Measurements from ENCODE around the gene SYNDIG1.

The SYNDIG1 gene

DNA sequence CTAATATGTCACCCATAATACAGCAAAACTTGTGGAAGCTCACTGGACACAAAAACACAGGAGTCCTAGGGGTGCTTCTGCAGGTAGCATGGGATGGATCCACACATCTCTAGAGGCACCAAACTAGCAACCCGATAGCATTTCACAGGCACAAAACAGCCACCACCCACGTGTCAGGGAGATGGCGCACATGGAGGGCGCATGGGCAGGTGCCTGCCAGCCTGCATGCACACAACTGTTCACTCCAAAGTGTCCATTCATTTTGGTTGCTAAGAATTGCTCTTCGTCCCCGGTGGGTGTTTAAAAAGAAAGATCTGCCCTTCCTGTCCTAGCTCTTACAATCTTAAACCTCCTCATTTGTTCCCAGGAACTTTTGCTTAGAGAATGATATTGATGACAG lies 171.3 kb downstream of the SYNDIG1 start:
- no peak for DNase-seq

DNA sequence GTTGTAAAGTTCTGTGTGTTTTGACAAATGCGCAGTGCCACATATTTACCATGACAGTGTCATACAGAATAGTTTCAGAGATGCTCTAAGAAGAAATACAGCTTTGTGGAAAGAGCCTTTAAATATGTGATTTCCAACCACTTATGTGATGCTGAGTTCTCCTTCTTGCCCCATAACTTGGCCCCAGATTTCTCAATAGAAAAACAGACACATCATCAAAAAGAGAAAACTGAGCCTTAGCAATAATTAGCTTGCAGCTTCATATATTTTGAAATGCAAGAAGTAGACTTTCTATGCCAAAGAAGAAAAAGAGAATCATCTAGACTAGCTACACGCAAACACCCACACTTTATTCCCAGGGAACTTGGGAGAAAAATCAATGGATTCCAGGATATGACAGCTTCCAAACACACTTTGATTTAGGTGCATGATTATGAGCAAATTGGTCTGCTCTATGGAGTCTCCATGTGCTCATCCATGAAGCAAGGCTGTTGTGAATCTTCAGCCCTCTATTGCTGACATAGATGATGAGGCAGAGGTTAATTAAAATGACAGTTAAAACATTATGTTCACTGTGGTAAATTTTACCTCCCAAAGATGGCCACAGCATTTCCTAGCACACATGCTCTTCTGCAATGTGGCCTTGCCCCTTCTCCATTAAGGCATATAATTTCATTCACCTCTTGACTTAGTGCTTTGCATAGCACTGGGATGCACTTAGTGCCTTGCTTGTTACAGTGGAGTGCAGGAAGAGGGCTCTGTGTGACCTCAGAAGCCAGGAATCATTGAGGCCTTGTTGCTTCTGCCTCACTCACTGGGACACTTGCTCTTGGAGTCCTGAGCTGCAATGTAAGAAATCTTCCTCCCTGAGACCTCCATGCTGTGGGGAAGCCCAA lies 174.6 kb downstream of the SYNDIG1 start:
- DNase-seq: no peak

DNA sequence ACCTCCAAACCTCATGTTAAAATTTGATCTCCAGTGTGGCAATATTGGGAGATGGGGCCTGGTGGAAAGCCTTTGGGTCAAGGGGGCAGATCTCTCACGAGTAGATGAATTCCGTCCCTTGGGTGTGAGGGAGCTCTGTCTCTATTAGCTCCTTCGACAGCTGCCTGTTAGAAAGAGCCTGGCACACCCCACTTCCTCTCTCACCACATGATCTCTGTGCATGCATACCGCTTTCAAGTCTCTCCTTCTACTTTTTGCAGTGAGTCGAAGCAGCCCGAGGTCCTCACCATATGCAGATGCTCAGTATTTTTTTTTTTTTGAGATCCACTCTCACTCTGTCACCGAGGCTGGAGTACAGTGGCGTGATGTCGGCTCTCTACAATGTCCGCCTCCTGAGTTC lies 176.9 kb downstream of the SYNDIG1 start:
- DNase-seq: no peak

DNA sequence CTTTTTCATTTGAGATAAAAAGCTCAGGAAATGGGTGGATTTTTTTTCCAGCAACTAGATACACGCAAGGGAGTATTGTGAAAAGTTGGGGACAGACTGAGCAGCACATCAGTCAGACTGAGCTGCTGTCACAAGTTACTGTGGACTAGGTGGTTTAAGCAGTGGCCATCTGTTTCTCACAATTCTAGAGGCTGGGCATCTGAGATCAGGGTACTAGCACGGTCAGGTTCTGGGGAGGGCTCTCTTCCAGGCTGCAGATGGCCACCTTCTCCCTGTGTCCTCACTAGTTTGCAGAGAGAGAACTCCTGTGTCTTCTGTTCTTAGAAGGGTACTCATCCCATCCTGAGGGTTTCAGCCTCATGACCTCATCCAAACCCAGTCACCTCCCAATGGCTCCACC lies 178.3 kb downstream of the SYNDIG1 start:
- DNase-seq: no peak

DNA sequence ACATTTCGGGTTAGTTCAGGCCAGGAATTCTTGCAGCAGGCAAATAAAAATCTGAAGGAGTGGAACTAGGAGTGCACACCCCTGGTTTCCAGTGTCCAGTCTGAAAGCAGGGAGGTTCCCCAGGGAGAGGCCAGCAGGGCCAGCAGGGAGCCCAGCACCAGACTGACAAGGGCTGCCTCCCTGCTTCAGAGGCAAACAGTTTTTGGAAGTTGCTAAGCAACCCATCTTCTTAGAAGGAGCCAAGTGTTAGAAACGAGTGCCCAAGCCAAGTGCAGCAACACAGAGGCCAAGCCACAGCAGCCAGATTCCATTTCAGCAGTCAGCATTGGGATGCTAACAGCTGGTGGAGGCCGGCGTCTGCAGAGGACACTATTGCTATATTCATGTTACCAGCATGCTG lies 179.1 kb downstream of the SYNDIG1 start:
- no peak for DNase-seq

DNA sequence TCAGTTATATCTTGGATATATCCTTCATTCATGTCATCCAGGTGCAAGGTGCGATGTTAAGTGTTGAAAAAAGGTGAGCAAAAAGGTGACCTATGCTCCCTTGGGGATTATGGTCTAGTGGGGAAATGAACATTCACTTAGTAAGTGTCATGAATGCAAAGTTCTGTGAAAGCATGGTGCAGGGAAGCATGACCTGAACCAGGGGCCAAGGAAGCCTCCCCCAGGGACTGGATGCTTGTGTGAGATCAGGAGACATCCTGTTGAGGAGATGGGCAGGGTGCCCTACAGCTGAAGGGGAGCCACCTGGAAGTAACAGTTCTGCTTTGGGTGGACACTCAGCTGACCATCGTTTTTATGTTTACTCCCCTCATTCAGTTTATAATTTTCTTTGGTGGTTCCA lies 179.5 kb downstream of the SYNDIG1 start:
- DNase-seq: no peak

DNA sequence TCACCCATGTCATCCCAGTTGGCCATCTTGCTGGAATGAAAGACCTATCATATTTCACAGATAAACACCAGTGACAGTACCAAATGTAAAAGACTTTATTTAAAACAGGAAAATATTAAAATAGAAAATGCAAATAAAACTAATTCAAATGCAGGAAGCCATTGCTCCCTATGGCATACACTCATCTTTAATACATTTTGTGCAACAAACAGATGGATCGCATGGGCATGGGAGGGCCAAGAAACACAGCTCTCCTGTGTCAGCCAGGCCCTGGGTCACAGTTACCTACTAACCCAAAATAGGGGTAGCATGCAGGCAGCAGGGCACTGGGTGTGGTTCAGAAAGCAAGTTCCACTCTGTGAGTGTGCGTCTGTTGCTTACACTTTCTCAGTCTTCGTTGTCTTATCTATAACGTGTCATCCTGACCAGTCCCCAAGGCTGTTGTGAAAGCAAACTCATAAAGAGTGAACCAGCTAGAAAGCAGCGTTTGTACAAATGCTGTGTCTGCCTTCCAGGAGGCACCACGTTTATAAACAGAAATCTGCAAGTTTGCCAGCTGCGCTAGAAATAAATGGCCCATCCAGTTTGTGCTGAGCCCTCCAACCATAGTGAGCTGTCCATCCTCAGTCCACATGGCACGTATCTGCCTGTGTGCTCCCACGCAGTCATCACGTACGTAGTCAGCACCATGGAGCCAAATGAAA lies 180.5 kb downstream of the SYNDIG1 start:
- DNase-seq: no peak

DNA sequence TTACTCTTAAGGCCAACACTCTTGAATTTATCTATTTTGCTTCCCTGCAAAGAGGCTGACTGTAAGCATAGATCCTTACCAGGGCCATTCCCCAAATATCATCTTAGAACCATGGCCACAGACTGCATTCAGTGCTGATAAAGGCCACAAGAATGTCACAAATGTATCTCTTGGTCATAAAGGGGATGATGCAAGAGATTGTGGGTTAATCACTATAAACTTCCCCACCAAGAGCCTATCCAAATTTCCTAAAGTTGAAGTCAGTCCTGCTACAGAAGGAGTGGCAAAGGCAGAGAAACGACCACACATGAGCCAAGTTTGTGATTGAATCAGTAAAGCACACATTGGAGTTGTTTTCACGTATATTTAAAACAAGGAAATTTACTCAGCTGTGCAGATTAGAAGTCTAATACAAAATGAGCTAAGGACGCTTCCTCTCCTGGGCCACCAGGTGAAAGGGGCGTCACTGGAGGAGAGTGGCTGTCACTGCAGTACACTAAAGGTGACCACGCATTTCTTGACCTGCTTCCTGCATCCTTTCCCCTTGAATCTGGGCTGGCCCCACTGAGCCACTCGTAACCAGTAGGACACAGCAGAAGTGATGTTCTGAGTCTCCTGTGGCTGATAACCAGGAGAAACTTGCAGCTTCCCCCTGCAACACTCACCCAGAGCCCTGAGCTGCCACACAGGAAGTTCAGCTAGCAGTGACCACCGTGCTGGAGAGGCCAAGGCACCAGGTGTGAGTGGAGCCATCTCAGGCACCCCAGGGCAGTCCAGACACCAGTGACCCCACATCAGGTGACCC lies 181.9 kb downstream of the SYNDIG1 start:
- DNase-seq: peak; percentile 38

DNA sequence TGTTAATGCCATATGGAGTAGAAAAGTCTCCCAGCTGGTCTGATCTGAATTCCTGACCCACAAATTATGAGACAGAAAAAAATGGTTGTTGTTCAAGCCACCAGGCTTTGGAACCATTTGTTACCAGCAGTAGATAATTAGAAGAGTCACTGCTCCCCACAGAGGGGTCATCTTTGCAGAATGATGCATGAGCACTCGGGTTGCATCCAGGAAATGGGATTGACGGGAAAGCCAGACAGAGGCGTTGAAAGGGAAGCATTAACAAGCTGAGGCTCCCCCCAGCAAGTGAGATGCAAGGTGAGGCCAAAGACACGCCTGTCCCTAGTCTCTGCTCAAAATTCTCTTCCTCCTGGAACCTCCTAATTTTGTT lies 182.5 kb downstream of the SYNDIG1 start:
- no peak for DNase-seq

DNA sequence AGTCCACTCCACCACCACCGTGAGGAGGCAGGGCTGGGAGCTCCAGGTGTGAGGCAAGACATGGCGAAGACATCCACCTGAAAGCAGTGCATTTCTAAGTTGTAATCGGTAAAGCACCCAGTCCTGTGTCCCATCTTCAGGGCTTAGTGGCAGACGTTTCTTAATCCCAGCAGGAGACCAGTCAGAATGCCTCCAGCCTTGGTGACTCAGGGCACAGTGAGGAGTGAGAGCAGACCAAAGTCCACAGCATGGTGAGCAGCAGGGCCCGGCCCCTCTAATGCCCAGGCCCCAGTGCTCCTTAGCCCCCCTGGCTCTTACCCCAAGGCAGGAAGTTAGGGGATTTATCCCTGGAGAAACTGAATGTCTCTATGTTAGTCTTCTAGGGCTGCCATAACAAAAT lies 183.9 kb downstream of the SYNDIG1 start:
- no peak for DNase-seq

DNA sequence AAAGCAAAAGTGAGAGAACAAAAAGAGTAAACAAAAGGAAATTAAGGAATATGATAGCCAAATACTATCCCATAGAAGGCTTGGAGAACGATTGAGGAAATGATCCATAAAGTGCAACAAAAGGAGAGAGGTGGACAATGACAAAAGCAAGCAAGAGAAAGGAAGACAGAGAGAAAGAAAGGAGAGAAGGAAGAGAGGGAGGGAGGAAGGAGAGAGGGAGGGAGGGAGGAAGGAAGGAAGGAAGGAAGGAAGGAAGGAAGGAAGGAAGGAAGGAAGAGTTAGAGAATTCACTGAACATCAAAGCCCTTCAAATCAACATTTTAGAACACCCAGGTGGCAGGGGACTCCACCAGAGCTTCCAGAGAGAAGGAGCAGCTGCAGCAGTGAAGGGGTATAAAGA lies 185.0 kb downstream of the SYNDIG1 start:
- no peak for DNase-seq

DNA sequence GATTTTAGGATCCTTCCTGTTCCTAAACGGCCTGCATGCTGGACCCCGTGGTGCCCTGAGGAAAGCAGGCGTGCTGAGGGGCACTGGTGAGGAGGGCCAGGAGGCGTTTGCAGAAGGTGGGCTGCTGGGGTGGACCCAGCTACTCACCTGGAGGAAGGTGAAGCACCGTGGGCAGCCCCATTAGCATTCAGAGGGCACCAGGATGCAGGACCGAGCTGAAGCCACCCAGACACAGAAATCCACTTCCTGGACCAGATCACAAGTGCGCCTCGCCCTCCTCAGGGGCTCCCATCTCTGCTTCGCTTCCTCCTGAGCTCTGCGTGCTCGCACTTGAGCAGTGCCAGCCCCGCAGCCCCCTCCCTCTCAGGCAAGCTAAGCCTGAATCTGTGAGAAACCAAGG lies 187.0 kb downstream of the SYNDIG1 start:
- DNase-seq: no peak

DNA sequence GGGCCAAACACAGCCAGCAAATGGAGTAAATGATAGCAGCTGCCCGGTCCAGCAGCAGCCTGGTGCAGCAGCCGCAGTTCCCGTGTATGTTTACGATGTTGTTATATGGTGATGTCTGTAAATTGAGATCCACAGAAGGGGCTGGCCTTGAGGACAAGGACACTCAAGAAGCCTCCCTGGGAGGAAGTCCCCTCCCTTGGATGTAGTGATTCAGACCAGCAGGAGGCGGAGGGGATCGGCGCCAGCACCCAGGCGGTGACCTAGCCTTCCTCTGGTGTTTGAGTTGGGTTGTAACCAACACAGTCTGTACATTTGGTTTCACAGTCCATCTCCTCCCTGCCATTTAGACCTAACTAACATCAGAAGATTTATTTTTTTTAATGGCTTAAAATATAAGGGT lies 187.8 kb downstream of the SYNDIG1 start:
- DNase-seq: peak; percentile 50

DNA sequence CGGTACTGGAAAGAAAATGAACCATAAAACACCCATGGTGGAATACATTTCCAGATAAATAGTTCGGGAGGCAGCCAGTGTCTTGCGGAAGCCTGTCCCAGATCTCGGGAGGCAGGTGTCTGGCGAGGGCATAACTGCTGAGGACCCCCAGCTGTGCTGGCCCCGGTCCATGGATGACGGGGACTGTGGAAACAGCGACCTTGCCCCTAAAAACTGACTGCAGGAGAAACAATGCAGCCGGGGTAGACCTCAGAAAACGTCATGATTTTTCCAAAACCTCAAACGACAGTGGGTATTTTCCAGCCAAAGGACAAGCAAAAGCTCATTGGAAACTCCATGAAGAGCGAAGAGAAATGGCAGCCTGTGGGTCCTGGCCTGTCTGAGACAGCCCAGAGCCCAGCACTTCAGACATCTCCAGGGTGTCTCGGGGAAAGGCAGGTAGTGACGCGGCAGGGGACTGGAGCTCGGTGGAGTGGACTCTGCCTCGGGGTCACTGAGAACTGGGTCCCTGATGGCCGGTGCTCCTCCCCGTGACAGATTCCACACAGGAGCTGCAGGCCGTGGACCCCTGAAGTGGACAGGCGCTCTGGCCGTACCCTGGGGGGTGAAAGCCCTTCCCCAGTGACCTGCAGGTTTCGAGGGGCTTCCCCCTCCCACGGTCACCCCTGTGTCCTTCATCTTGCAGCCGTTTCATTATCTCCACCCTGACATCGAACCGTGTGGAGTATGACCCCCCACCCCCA lies 188.6 kb downstream of the SYNDIG1 start:
- no peak for DNase-seq

DNA sequence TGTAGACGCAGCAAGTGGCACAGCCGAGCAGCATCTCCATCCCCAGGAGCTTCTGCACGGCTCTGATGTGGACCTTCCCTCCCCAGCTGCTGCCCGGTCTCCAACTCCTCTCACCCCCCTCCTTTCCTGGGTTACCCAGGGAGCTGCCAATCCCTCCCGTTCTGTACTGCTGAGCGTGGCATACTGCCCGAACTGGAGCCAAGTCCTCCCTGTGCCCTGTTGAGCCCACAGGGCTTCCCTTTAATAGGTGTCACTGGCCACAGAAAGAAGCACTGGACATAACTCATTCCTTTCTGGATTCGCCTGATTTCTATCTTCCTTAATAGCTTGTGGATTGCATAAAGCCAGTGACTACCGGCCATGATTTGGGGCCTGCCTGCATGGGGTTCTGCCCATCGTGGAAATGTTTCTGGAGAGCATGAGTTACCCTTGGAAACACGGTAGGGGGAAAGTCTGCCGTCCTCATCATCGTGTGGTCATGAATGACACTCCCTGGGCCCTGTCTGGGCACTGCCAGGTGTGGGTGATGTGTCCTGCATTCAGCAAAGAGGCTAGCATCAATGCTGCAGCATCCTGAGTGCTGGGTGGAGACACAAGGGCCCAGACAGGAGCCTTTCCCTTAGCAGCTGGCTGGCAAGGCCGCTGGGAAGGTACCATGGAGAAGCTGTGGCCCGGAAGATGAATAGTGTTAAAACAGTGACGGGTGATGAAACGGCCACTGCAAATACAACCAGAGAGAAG lies 189.7 kb downstream of the SYNDIG1 start:
- no peak for DNase-seq

DNA sequence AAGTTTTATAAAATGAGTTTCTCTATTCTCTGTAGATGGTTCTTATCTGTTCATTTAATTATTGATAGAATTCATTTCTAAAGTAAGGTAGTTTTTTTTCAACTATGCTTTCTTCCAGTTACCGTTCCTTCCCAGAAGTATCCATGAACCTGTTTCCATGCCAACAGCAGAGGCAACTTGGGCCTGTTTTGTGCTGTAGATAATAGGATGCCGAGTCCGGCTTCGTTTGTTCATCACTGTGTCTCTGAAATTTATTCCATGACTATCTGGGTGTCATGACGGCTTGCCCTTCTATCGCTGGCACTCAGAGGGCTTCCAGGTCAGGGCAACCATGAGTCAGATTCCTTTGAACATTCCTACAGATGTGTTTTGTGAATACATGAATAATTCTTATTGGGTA lies 190.4 kb downstream of the SYNDIG1 start:
- DNase-seq: no peak

DNA sequence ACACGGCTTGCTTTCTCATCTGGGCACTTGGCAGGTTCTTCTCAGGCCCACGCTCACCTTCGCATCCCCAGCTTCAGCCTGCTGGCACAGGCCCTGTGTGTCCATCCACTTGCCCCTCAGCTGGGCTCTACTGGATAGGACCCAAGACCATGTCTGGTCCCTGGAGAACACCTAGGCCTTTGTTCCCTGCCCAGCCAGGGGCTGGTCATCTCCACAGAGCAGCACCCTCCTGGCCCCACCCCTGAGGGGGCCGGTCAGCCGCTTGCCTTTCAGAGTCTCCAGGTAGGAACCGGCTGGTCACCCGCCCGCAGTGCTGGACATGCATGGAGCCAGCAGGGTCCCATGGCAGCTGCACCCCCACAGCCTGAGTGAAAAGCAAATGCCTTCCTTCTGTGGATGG lies 191.2 kb downstream of the SYNDIG1 start:
- no peak for DNase-seq

DNA sequence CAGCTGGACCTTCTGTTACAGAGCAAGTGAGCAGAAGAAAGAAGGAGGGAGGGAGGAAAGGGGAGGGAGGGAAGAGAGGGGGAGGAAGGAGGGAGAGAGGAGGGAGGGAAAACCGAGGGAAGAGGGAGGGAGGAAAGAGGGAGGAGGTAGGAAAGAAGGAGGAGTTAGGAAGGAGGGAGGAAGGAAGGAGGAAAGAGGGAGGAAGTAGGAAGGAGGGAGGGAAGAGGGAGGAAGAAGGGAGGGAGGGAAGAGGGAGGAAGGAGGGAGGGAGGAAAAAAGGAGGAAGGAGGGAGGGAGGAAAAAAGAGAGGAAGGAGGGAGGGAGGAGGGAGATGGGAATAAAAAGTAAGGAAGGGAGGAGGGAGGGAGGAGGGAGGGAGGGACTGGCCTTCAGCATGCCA lies 191.8 kb downstream of the SYNDIG1 start:
- DNase-seq: no peak

DNA sequence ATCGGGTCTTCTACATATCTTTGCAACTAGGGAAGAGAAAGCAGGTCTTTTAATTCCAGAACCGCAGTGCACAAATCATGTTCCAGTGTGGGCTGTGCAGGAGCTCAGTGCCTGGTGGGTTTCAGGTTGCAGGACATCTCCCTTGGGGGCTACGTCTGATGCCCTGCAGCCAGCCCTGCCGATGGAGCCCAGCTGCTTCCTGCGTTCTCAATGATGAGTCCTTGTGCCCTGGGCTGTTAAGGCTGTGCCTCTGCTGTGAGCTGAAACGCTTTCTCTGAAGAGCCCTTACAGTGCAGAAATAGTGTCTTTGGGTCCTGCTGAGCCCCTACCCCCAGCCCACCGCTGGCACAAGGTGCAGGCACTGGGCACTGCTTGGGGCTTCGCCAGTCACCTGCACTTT lies 192.9 kb downstream of the SYNDIG1 start:
- no peak for DNase-seq

DNA sequence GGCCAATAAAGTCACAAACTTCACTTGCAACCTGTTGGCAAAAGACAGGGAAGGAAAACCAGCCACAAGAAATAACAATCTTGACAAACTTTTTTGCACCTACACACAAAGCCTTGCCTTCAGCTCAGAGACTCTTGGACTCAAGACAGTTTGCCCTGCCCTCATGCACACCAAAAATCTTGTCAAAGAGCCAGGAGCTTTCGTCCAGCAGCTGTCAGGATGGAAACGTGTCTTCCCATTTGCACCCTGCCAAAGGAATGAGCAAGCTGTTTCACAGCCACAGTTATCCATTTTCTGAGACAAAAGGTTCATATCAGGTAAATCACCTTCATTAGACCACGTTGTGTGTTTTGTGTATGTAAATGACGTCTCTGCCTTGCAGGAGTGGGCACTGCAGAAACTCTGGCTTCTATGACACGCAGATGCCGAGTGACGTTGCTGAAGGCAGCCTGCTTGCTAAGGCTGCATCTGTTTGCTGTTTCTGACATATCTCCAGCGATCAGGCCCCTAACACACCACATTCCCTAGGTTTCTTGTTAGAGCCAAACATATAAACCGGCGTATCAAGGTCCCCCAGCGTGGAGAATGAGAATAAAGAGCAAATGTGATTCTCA lies 193.4 kb downstream of the SYNDIG1 start:
- no peak for DNase-seq

DNA sequence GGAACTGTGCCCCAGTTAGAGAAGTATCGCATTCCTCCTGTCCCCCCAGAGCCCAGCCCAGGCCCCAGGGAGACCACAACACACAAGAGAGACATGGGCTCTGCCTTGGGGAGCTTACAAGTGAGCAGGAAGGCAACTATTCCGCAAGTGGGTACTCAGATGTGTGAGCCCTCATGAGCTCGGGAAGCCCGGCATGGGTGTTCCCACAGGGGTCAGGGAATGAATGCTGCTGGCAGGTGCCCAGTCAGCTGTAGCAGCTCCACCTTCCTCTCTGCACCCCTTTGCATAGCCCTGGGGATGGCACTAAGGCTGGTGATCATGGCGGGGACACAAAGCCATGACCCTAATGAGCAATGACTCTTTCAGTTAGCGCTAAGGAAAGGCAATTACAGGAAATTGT lies 194.1 kb downstream of the SYNDIG1 start:
- no peak for DNase-seq
